Urinary bladder (tissue), 4 donors: Measurements from ENCODE around the gene PRM2. TPM values are rescaled to one million over a fixed set of nuclear protein-coding genes. Genes with fewer than 3 reads are reported as not detected.

Experiments
- DNase-seq: peaks from one replicate; pipeline ENCODE4 v3.0.0-alpha.2; 2015; ENCODE audit errors: extremely low spot score
- H3K27ac ChIP-seq: one replicate; pipeline ENCODE4 v1.5.1; 2013; ENCODE audit warnings: low read depth, mild to moderate bottlenecking, moderate library complexity
- H3K36me3 ChIP-seq: one replicate; pipeline ENCODE4 v1.6.1; 2013; ENCODE audit warnings: mild to moderate bottlenecking, moderate library complexity; ENCODE audit not compliant: insufficient read depth
- H3K4me1 ChIP-seq: one replicate; pipeline ENCODE4 v1.6.1; 2013; ENCODE audit warnings: mild to moderate bottlenecking, moderate library complexity; ENCODE audit not compliant: insufficient read depth
- H3K4me3 ChIP-seq: one replicate; pipeline ENCODE4 v1.5.1; 2013; ENCODE audit warnings: low read depth, low read length
- WGBS: extraction: QIAGEN DNeasy Blood & Tissue Kit; methylation state at CpG from one replicate; pipeline ENCODE4 v1.1.7; 2013; 5-methylcytosine and 5-hydroxymethylcytosine counted together
- polyA plus RNA-seq: library from polyadenylated mRNA; stranded (reverse); fragments of 200-250 nt; gene quantifications from one replicate; pipeline ENCODE4 v1.2.3, GENCODE V29; 2013
- total RNA-seq: library from RNA; depleted of rRNA; stranded (reverse); fragments of >200 nt; gene quantifications from one replicate; pipeline ENCODE4 v1.2.3, GENCODE V29; 2014
- donor health status: healthy with polysubstance abuse.
- donor health status: healthy.

PRM2 gene
- total and polyA plus RNA-seq, 2 donors: not detected

DNA sequence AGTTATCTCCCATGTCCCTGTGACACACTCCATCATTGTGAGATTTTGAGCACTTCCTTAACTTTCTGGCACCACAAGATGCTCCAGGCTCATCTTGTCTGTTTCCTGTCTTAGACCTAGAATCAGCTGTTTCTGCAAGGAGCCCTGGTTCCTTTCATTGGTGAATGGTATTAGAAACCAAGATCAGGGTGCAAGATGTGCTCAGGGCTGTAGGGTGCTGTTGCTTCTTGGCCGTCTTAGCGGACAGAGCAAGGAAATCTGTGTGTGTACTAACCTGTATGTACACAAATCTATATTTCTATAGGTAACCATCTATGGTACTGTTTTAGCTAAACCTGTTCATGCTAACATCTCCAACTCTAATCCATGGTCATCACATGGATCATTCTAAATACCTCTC lies 12.9 kb upstream of the PRM2 start:
- no peaks in the 10 kb centered on the region for H3K36me3 ChIP-seq
- no peaks in the 10 kb centered on the region for H3K4me1 ChIP-seq
- WGBS: 96% methylated on average over 2 of the region's 2 CpGs
- H3K27ac ChIP-seq: no peak overlapping the region
- DNase-seq: no peak
- no peak overlapping the region for H3K4me3 ChIP-seq

DNA sequence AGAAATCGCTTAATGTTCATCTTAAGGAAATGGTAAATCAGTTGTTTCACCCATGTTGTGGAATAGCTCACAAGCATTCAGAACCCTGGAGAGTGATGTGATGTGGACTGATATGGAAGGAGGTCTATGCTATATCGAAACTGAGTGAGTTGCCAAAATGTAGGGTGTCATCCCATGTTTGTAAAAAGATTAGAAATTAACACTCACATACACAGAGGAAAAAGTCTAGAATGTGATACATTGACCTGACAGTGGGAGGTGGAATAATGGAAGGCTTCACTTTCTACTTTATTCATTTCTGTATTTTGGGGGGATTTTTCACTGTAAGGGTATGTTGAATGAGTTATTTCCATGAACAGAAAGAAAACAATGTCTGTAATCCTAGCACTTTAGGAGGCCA lies 9.6 kb upstream of the PRM2 start:
- Histone ChIP-seq H3K4me3 (no peak overlapping the region), H3K27ac (no peak overlapping the region), H3K36me3 (no peaks in the 10 kb centered on the region), H3K4me1 (no peaks in the 10 kb centered on the region)
- WGBS: 82% methylated on average over 2 of the region's 2 CpGs
- no peak for DNase-seq

GRCh38 chr16:11283820-11284248 lies 7.6 kb upstream of the PRM2 start:
- Histone ChIP-seq H3K36me3 (no peaks in the 10 kb centered on the region), H3K4me1 (no peaks in the 10 kb centered on the region), H3K27ac (no peak overlapping the region), H3K4me3 (no peak overlapping the region)
- 44% methylated on average over 4 of the region's 4 CpGs for WGBS
- no peak for DNase-seq

DNA sequence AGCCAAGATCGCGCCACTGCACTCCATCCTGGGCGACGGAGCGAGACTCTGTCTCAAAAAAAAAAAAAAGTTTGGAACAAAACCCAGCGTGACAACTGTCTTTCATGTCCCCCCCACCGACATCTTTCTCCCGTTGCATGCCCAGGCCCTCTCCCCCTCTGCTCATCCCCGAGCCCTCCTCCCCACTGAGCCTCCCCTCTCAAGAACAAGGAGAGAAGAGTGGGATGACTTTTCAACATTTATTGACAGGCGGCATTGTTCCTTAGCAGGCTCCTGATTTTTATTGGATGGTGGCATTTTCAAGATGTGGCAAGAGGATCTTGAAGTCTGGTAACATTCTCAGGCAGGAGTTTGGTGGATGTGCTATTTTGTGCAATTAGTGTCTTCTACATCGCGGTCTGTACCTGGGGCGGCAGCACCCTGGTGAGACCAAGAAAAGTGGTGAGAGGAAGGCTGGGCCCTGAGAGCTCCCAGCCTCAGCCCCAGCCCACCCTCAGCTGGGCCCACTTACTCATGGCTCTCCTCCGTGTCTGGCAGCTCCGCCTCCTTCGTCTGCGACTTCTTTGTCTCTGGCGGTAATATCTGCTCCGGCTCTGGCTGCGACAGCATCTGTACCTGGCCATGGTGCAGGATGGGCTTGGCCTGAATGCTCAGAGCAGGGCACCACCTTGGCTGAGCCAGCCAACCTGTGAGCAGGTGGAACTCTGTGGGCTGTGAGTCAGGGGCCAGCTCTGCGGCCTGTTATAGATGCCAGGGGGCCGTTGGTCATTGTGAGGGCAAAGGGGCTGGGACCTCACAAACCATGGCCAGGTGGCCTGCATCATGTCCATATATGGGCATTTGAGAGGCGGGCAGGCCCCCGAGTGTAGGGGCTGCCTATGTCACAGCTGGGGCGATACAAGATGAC lies 4.6 kb upstream of the PRM2 start, which contains the start of gene PRM1:
Gene PRM1, minus strand, starts transcription at position 715 of the 907 bp plus-strand sequence. Its CDS starts 92 bp downstream, at position 623.
- H3K36me3 ChIP-seq: no peaks in the 10 kb centered on the region
- no peak within 1 kb of the TSS for H3K27ac ChIP-seq
- 86% methylated on average over 25 of the region's 25 CpGs for WGBS
- H3K4me3 ChIP-seq: no peak within 1 kb of the TSS
- no peaks in the 10 kb centered on the region for H3K4me1 ChIP-seq
- no peak for DNase-seq

DNA sequence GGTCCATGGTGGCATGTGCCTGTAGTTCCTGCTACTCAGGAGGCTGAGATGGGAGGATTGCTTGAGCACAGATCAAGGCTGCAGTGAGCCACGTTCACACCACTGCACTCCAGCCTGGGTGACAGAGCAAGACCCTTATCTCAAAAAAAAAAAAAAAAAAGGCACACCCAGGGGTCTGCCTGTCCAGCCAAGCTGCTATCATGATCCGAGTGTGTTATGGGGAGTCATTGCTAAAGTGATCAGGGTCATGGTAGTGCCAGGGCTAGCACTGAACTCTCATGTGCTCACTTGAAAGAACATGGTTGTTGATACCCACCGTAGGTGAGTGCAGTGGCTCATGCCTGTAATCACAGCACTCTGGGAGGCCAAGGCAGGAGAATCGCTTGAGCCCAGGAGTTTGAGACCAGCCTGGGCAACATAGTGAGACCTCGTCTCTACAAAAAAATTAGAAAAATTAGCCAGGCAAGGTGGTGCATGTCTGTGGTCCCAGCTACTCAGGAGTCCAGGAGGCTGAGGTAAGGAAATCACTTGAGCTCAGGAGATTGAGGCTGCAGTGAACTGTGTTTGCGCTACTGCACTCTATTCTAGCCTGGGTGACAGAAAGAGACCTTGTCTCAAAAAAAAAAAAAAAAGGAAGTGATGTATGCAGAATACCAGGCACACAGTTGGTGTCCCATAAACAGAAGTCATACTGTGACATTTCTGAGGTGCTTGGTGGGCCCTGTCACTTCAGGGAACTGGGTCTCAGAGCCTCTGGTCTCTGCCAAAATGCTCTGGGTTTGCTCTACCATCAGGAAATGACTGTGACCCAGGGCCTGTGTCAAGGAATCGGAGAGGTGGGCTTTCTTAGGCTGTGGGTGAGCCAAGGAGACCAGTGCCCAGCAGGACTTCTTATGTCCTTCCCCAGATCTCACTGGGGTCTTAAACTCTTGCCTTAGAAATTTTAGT lies 2.7 kb upstream of the PRM2 start:
- WGBS: 86% methylated on average over 7 of the region's 7 CpGs
- DNase-seq: no peak
- Histone ChIP-seq H3K4me3 (no peak overlapping the region), H3K27ac (no peak overlapping the region), H3K4me1 (no peaks in the 10 kb centered on the region), H3K36me3 (no peaks in the 10 kb centered on the region)

GRCh38 chr16:11277607-11278337 lies 1.5 kb upstream of the PRM2 start:
- 91% methylated on average over 12 of the region's 12 CpGs for WGBS
- Histone ChIP-seq H3K4me3 (no peak overlapping the region), H3K4me1 (no peaks in the 10 kb centered on the region), H3K27ac (no peak overlapping the region), H3K36me3 (no peaks in the 10 kb centered on the region)
- no peak for DNase-seq

DNA sequence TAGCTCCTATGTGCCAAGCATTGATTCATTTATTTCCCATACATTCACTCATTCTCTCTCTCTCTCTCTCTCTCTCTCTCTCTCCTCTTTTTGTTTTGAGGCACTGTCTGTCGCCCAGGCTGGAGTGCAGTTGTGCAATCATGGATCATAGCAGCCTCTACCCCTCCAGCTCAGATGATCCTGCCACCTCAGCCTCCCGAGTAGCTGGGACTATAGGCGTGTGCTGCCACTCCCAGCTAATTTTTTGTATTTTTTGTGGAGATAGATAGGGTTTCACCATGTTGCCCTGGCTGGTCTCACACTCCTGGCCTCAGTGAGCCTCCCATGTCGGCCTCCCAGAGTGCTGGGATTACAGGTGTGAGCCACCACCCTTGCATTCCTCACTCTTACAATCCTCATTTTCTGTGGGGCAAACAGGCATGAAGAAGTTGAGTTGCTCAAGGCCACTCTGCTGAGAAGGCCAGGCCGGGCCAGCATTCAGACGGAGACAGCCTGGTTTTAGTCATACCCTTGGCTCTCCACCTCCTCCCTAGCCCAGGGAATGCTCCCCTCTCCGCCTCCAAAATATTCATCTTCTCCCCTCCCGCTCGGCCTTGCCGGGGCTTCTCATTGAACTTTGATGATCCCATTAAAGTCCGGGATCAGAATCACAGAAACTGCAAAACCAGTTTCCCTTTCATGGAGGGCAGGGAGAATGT lies 765 bp upstream of the PRM2 start:
- Histone ChIP-seq H3K36me3 (no peaks in the 10 kb centered on the region), H3K4me3 (no peak overlapping the region), H3K27ac (no peak overlapping the region), H3K4me1 (no peaks in the 10 kb centered on the region)
- WGBS: 88% methylated on average over 11 of the region's 11 CpGs
- DNase-seq: no peak

- no peak overlapping the region for H3K4me3 ChIP-seq
- DNase-seq: no peak
- no peak overlapping the region for H3K27ac ChIP-seq
- H3K36me3 ChIP-seq: no peaks in the 10 kb centered on the region
- H3K4me1 ChIP-seq: no peaks in the 10 kb centered on the region
- 95% methylated on average over 7 of the region's 7 CpGs for WGBS
These were observed 1.3 kb downstream of the PRM2 start for GRCh38 chr16:11274964-11275363.

- no peak overlapping the region for H3K4me3 ChIP-seq
- no peaks in the 10 kb centered on the region for H3K36me3 ChIP-seq
- H3K4me1 ChIP-seq: no peaks in the 10 kb centered on the region
- no peak for DNase-seq
- H3K27ac ChIP-seq: no peak overlapping the region
- 40% methylated on average over 3 of the region's 3 CpGs for WGBS
These were observed 2.5 kb downstream of the PRM2 start for GRCh38 chr16:11273721-11274324.

DNA sequence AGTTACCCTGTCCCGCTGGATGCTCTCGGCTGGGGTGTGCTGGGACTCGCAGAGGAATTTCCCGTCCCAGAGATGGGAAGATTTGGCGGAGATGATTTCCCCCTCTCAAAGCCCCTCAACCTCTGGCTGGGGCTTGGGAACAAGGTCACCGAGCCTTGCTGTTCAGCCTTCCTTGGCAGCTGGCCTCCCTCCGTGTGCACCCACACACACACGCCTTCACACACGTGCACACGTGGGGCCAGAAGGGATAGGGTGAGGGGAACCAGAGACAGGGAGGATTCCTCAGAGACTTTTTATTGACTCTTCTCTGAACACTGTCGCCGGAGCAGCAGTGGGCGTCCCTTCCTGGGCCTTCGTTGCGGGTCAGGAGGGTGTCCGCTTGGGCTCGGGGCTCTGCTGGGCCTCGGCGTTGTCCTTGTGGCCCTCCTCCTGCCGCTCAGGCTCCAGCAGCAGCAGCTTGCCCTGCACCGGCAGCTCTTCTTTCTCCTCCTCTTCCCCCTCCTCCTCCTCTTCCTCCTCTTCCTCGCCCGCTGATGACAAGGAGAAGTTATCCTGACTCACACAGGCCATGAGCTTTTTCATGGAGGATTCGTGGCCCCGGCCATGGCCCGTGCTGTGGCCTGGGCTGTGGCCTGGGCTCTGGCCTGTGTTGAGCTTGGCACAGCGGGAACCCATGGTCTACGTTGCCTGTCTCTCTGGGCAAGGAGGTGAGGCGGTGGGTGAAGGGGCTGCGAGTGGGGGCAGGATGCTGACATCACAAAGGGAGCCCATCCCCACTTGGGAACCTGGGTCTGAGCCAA lies 3.2 kb downstream of the PRM2 start, which contains the start of gene PRM3:
Gene PRM3, minus strand, starts transcription at position 709 of the 800 bp plus-strand sequence. Its CDS starts 34 bp downstream, at position 675.
- Histone ChIP-seq H3K4me1 (no peaks in the 10 kb centered on the region), H3K36me3 (no peaks in the 10 kb centered on the region), H3K27ac (no peak within 1 kb of the TSS), H3K4me3 (no peak within 1 kb of the TSS)
- DNase-seq: no peak
- 76% methylated on average over 30 of the region's 30 CpGs for WGBS

DNA sequence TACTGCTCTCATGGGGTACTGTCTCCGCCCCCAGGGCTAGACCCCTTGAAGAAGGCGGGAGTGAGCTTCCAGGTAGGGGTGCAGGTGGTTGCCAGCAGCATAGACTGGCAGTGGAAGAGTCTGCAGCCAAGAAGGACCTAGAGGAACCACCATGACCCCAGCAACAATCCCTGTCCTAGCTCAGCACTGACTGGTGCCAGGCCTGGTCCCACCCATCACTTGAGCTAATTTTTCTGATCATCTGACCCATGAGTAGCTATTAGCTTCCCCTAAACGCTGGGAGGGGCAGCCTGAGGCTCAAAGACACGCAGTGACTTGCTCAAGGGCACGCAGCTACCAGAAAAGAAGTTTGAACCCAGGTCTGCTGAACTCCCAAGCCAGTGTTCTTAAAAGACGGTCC lies 3.8 kb downstream of the PRM2 start:
- no peak overlapping the region for H3K27ac ChIP-seq
- DNase-seq: no peak
- H3K4me3 ChIP-seq: no peak overlapping the region
- 88% methylated on average over 6 of the region's 6 CpGs for WGBS
- no peaks in the 10 kb centered on the region for H3K36me3 ChIP-seq
- no peaks in the 10 kb centered on the region for H3K4me1 ChIP-seq

DNA sequence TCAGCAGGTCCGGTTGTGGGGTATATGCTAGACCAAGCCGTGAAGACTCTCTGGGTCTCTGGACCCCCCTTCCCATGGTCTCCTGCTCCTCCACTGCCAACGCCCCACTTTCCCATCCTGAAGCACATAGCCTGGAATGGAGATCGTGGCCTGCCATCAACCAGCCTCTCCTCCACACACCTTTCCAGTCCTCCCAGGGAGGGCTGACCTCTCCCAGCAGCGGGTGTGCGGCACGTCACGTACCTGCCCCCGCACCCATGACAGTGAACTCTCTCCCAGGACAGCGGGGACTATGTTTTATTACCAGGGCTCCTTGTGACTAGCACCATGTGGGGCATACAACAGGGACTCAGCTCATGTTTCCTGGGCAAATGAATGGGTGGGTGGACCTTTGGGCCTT lies 4.7 kb downstream of the PRM2 start:
- H3K4me3 ChIP-seq: no peak overlapping the region
- H3K4me1 ChIP-seq: no peaks in the 10 kb centered on the region
- H3K27ac ChIP-seq: no peak overlapping the region
- no peak for DNase-seq
- WGBS: 95% methylated on average over 10 of the region's 10 CpGs
- no peaks in the 10 kb centered on the region for H3K36me3 ChIP-seq
